HG02763 (cell line): ENCODE data around the gene ENOPH1.

Experiments
- ATAC-seq: cut with Tn5 transposase; IDR thresholded peaks from one replicate; pipeline ENCODE4 v1.9.1; 2021; ENCODE audit warnings: mild to moderate bottlenecking, moderate library complexity; ENCODE audit not compliant: unreplicated experiment

The ENOPH1 gene

DNA sequence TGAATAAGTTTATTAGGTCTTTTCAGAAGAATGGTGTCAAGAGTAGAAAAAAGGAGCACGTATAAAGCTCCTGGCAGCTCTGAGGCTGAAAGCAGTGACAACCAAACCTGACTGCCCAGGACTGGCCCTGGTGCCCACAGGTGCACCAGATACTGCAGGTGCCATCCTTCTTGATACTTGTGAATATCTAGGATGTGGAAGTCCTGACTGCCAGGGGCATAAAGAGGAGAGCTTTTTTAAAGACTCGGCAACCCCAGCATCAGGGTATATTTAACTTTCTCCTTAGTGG lies 70.7 kb downstream of the ENOPH1 start:
- ATAC-seq, result no peak

GRCh38 chr4:82508011-82508410 lies 77.6 kb downstream of the ENOPH1 start:
- ATAC-seq, result no peak

- no peak for ATAC-seq
These were observed 78.5 kb downstream of the ENOPH1 start for GRCh38 chr4:82508806-82509428.

DNA sequence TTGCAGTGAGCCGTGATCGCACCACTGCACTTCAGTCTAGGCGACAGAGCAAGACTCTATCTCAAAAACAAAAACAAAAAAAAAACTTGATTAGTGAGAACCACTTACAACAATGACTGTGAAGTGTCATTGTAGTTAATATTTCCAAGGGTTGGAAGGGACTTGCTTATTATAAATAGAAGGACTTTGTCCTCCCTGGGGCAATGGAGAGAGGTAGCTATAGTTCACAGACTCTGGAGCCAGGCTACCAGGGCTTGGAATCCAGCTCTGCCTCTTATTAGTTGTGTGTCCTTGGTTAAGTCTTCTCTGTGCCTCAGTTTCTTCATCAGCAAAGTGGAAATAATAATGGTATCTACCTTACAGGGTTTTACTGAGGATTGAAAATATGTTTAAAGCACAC lies 79.8 kb downstream of the ENOPH1 start:
- ATAC-seq, result no peak
